Activated naive CD8-positive, alpha-beta T cell treated with anti-CD3 and anti-CD28 coated beads, Interleukin-2, amount 50 U/mL, for 16 hours (primary cell): ENCODE results near the gene JAML.
A peak's percentile ranks its signal among the peaks of the same experiment; 100 is the strongest.
"Not testable (repeated sequence)": the region's sequence is repeated elsewhere in the genome, so short reads cannot be mapped to it uniquely, and the experiment has no call there.

Experiments used
- DNase-seq: peaks from one replicate; pipeline ENCODE4 v3.0.0-alpha.2; 2020; ENCODE audit warnings: low read depth, low spot score

Gene JAML

GRCh38 chr11:118193910-118194566 lies 30.8 kb downstream of the JAML start:
- DNase-seq = no peak

GRCh38 chr11:118192817-118193216 lies 32.0 kb downstream of the JAML start:
- not testable (repeated sequence) for DNase-seq

GRCh38 chr11:118190942-118191506 lies 33.8 kb downstream of the JAML start:
- not testable (repeated sequence) for DNase-seq

GRCh38 chr11:118186346-118187107 lies 38.3 kb downstream of the JAML start:
- DNase-seq = no peak

GRCh38 chr11:118184784-118185579 lies 39.8 kb downstream of the JAML start:
- no peak for DNase-seq

GRCh38 chr11:118183691-118184090 lies 41.1 kb downstream of the JAML start:
- not testable (repeated sequence) for DNase-seq

- DNase-seq = no peak
These were observed 44.5 kb downstream of the JAML start for GRCh38 chr11:118180300-118180703.

- DNase-seq = no peak
These were observed 48.1 kb downstream of the JAML start for GRCh38 chr11:118176778-118177134.

- DNase-seq = no peak
These were observed 48.6 kb downstream of the JAML start, which contains the start of gene SCN2B for GRCh38 chr11:118175993-118176777. TSS of gene SCN2B (minus strand) at chr11:118176639. CDS start at chr11:118176431, 208 bp downstream.

- DNase-seq = no peak
These were observed 49.5 kb downstream of the JAML start for GRCh38 chr11:118175031-118175992.

- no peak for DNase-seq
These were observed 50.7 kb downstream of the JAML start for GRCh38 chr11:118174006-118174567.

- no peak for DNase-seq
These were observed 52.5 kb downstream of the JAML start for GRCh38 chr11:118172356-118172755.

- peak; percentile 35 for DNase-seq
These were observed 53.3 kb downstream of the JAML start for GRCh38 chr11:118171269-118172062.

- DNase-seq = no peak
These were observed 53.9 kb downstream of the JAML start for GRCh38 chr11:118170882-118171268.

GRCh38 chr11:118170231-118170630 lies 54.6 kb downstream of the JAML start:
- no peak for DNase-seq

GRCh38 chr11:118169300-118170140 lies 55.3 kb downstream of the JAML start:
- no peak for DNase-seq

- no peak for DNase-seq
These were observed 56.1 kb downstream of the JAML start for GRCh38 chr11:118168751-118169150.

GRCh38 chr11:118168316-118168715 lies 56.5 kb downstream of the JAML start:
- no peak for DNase-seq
